ENCODE data around the gene SLITRK4.

DNA sequence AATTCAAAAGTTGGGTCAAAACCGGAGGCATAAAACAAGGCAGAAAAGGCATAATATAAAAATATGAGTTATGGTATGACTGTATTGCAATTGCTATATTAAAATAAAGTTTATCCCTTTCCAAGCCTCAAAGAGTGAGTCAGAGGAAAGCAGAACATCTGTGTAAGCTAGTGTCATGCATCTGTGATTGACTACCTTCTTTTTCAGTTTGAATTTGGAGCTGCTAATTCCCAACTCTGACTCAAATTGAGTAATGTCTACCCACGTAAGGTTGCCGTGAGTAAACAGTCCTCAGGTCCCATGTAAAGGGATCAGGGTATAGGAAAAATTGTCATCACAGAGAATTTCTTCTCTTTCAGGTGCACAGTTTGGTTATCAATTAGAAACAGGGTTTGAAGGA is 6.5 kb upstream of the SLITRK4 start:
- TF ChIP-seq, protein P1, sequence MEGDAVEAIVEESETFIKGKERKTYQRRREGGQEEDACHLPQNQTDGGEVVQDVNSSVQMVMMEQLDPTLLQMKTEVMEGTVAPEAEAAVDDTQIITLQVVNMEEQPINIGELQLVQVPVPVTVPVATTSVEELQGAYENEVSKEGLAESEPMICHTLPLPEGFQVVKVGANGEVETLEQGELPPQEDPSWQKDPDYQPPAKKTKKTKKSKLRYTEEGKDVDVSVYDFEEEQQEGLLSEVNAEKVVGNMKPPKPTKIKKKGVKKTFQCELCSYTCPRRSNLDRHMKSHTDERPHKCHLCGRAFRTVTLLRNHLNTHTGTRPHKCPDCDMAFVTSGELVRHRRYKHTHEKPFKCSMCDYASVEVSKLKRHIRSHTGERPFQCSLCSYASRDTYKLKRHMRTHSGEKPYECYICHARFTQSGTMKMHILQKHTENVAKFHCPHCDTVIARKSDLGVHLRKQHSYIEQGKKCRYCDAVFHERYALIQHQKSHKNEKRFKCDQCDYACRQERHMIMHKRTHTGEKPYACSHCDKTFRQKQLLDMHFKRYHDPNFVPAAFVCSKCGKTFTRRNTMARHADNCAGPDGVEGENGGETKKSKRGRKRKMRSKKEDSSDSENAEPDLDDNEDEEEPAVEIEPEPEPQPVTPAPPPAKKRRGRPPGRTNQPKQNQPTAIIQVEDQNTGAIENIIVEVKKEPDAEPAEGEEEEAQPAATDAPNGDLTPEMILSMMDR (IDR thresholded peaks at IDR 0.05) = no peak
- no peak for TF ChIP-seq POLR2A (IDR thresholded peaks at IDR 0.05)
